Caco-2 (cell line): ENCODE measurements around the gene APC2. TPM values are rescaled to one million over a fixed set of nuclear protein-coding genes. Genes with fewer than 3 reads are reported as not detected.

Source experiments
- BruUV-seq: library from RNA; stranded (reverse); fragments of 400-500 nt; replicated peaks from 2 replicates; lab custom pipeline; 2021; lab: Mats Ljungman, UMichigan
- CTCF ChIA-PET: fragments of 300-600 bp; sonication (Branson Sonifier 250); formaldehyde crosslinking; loops from one replicate; lab custom pipeline; 2022; ENCODE audit warnings: antibody characterized with exemption; lab: Charles Lee
- POLR2A ChIA-PET: fragments of 300-600 bp; sonication (Branson Sonifier 250); formaldehyde crosslinking; loops from one replicate; lab custom pipeline; 2022; ENCODE audit warnings: antibody characterized with exemption; lab: Charles Lee
- DNase-seq, 2 experiments: peaks; one replicate each; pipeline versions ENCODE4 v3.0.0 to v3.0.0-alpha.2; 2020 to 2022
- H3K27me3 ChIP-seq: replicated peaks from 2 replicates; pipeline ENCODE4 v1.6.0; 2011; ENCODE audit warnings: low read length; ENCODE audit not compliant: control insufficient read depth, insufficient read depth
- H3K36me3 ChIP-seq: 2 replicates; pipeline ENCODE4 v1.5.1; 2011; ENCODE audit warnings: low read length; ENCODE audit not compliant: control insufficient read depth, insufficient read depth
- H3K4me1 ChIP-seq: fragments of 250-450 bp; sonication (Bioruptor Pico); 2 replicates; pipeline ENCODE4 v1.5.1; 2020; ENCODE audit warnings: mild to moderate bottlenecking
- H3K4me3 ChIP-seq: 2 replicates; pipeline ENCODE4 v1.5.1; 2011; ENCODE audit warnings: low read depth, mild to moderate bottlenecking, control low read depth, low read length
- H3K9me3 ChIP-seq: fragments of 250-450 bp; sonication (Bioruptor Pico); 2 replicates; pipeline ENCODE4 v1.5.1; 2020; ENCODE audit warnings: mild to moderate bottlenecking, moderate library complexity
- H3K27ac Mint-ChIP-seq: one replicate; pipeline ENCODE4 v1.8.0; 2022; ENCODE audit warnings: mixed read lengths; ENCODE audit not compliant: unreplicated experiment
- H3K27me3 Mint-ChIP-seq: one replicate; pipeline ENCODE4 v1.8.0; 2022; ENCODE audit warnings: mixed read lengths; ENCODE audit not compliant: insufficient read depth, unreplicated experiment
- H3K36me3 Mint-ChIP-seq: one replicate; pipeline ENCODE4 v1.8.0; 2022; ENCODE audit warnings: mild to moderate bottlenecking, mixed read lengths; ENCODE audit not compliant: insufficient read depth, unreplicated experiment
- H3K4me1 Mint-ChIP-seq: one replicate; pipeline ENCODE4 v1.8.0; 2022; ENCODE audit warnings: low read depth, mixed read lengths; ENCODE audit not compliant: unreplicated experiment
- H3K4me3 Mint-ChIP-seq: one replicate; pipeline ENCODE4 v1.8.0; 2022; ENCODE audit warnings: mild to moderate bottlenecking, moderate library complexity, mixed read lengths; ENCODE audit not compliant: unreplicated experiment
- H3K9me3 Mint-ChIP-seq: one replicate; pipeline ENCODE4 v1.8.0; 2022; ENCODE audit warnings: mixed read lengths; ENCODE audit not compliant: unreplicated experiment
- intact Hi-C: fragments of 100-400 bp; cut with micrococcal nuclease; formaldehyde crosslinking; loops from one replicate; pipeline ENCODE4 v1.10.0; 2022; ENCODE audit not compliant: unreplicated experiment
- total RNA-seq: library from RNA; stranded (reverse); gene quantifications from 2 replicates; pipeline ENCODE4 v1.2.3, GENCODE V29; 2022
- TF ChIP-seq, protein P1 (sequence below), 2 experiments: fragments of 200-600 bp in 1 of 2; IDR thresholded peaks; 1 replicate in 1 of 2; 2 replicates in 1 of 2; pipeline versions ENCODE4 v1.5.1 to v1.8.0; 2011 to 2022; ENCODE audit warnings: antibody characterized with exemption in 1 of 2, control low read depth in 1 of 2, inconsistent platforms in 1 of 2, low read depth in 1 of 2, low read length in 1 of 2, mild to moderate bottlenecking in 1 of 2, moderate library complexity in 1 of 2; ENCODE audit not compliant: insufficient read depth in 1 of 2, severe bottlenecking in 1 of 2, unreplicated experiment in 1 of 2

APC2 gene
- total RNA-seq, 1 experiment from 2014 or later, result 9.5 TPM

GRCh38 chr19:1481224-1481892 lies 31.4 kb downstream of the APC2 start:
- Histone ChIP-seq H3K27me3 (no peaks in the 10 kb centered on the region), H3K4me1 (no peaks in the 10 kb centered on the region), H3K4me3 (no peak overlapping the region), H3K9me3 (no peaks in the 10 kb centered on the region), H3K36me3 (no peaks in the 10 kb centered on the region; the same call in 1 of the 2 replicates)
- CTCF ChIA-PET, result no interaction called here
- BruUV-seq, result no TSS peak
- Mint-ChIP-seq H3K36me3 (peaks cover 21% of the 10 kb centered on the region), H3K4me3 (no peak overlapping the region), H3K27me3 (no peaks in the 10 kb centered on the region), H3K4me1 (no peaks in the 10 kb centered on the region), H3K27ac (no peak overlapping the region), H3K9me3 (no peaks in the 10 kb centered on the region)
- DNase-seq, result no peak
- TF ChIP-seq, protein P1, sequence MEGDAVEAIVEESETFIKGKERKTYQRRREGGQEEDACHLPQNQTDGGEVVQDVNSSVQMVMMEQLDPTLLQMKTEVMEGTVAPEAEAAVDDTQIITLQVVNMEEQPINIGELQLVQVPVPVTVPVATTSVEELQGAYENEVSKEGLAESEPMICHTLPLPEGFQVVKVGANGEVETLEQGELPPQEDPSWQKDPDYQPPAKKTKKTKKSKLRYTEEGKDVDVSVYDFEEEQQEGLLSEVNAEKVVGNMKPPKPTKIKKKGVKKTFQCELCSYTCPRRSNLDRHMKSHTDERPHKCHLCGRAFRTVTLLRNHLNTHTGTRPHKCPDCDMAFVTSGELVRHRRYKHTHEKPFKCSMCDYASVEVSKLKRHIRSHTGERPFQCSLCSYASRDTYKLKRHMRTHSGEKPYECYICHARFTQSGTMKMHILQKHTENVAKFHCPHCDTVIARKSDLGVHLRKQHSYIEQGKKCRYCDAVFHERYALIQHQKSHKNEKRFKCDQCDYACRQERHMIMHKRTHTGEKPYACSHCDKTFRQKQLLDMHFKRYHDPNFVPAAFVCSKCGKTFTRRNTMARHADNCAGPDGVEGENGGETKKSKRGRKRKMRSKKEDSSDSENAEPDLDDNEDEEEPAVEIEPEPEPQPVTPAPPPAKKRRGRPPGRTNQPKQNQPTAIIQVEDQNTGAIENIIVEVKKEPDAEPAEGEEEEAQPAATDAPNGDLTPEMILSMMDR (IDR thresholded peaks at IDR 0.05; ENCODE audit: insufficient read depth in 1 of 2, low read depth in 1 of 2, low read length in 1 of 2, severe bottlenecking in 1 of 2, unreplicated experiment in 1 of 2), result no peak
- POLR2A ChIA-PET, result interaction anchor here (0.6 kb wide), 1 partner anchor 1795 kb away, joined by 5 read pairs; no protein-coding TSS in a partner anchor
- intact Hi-C loops, result no loop called here

GRCh38 chr19:1481893-1482360 lies 32.0 kb downstream of the APC2 start:
- no peak for DNase-seq
- H3K4me1 ChIP-seq, result no peaks in the 10 kb centered on the region
- Mint-ChIP-seq H3K4me3 (no peak overlapping the region), H3K27me3 (no peaks in the 10 kb centered on the region), H3K4me1 (no peaks in the 10 kb centered on the region), H3K9me3 (no peaks in the 10 kb centered on the region), H3K27ac (no peak overlapping the region), H3K36me3 (peaks cover 21% of the 10 kb centered on the region)
- ChIA-PET CTCF (no interaction called here), POLR2A (no interaction called here)
- H3K9me3 ChIP-seq, result no peaks in the 10 kb centered on the region
- H3K4me3 ChIP-seq, result no peak overlapping the region
- H3K36me3 ChIP-seq, result no peaks in the 10 kb centered on the region
- no peaks in the 10 kb centered on the region for H3K27me3 ChIP-seq
- TF ChIP-seq, protein P1 (IDR thresholded peaks at IDR 0.05; ENCODE audit: insufficient read depth in 1 of 2, low read depth in 1 of 2, low read length in 1 of 2, severe bottlenecking in 1 of 2, unreplicated experiment in 1 of 2), result no peak
- intact Hi-C loops, result no loop called here
- no TSS peak for BruUV-seq

DNA sequence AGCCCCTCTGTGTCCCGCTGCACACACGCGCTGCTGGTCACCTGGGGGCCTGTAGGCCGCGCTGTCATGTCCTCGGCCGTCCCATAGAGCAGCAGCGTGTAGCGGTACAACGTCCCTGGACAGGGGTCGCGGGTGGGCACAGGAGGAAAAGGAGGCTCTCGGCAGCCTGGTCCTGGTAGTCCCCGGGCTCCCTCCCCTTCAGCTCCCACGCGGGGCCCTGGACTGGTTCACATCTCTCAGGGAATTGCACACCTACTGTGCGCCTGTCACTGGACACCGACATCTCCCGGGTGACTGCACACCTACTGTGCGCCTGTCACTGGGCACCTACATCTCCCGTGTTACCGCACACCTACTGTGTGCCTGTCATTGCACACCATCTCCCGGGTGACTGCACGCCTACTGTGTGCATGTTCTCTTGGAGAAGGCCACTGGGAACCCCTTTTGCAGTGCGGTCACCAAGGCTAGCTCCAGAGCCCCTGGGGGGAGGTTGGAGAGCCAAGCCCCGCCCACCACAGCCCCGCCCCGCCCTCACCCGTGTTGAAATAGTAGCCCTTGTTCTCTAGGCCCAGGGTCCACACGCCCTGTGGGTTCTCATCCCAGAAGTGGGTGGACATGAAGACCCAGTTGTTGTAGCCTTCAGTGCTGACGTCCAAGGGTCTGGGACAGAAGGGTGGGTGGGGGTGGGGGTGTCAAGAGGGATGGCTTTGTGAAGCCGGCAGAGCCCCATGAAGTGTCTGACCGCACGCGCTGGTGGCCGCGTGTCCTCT lies 32.6 kb downstream of the APC2 start:
- H3K4me1 ChIP-seq, result no peaks in the 10 kb centered on the region
- ChIA-PET CTCF (no interaction called here), POLR2A (no interaction called here)
- intact Hi-C loops, result no loop called here
- Mint-ChIP-seq H3K4me1 (no peaks in the 10 kb centered on the region), H3K9me3 (no peaks in the 10 kb centered on the region), H3K4me3 (no peak overlapping the region), H3K27me3 (no peaks in the 10 kb centered on the region), H3K27ac (no peak overlapping the region), H3K36me3 (peaks cover 21% of the 10 kb centered on the region)
- TF ChIP-seq, protein P1 (IDR thresholded peaks at IDR 0.05; ENCODE audit: insufficient read depth in 1 of 2, low read depth in 1 of 2, low read length in 1 of 2, severe bottlenecking in 1 of 2, unreplicated experiment in 1 of 2), result no peak
- H3K9me3 ChIP-seq, result no peaks in the 10 kb centered on the region
- no peak for DNase-seq
- H3K4me3 ChIP-seq, result no peak overlapping the region
- no TSS peak for BruUV-seq
- no peaks in the 10 kb centered on the region for H3K27me3 ChIP-seq
- H3K36me3 ChIP-seq, result no peaks in the 10 kb centered on the region
